ENCODE data around the gene NR2F2. TPM values are rescaled to one million over a fixed set of nuclear protein-coding genes. Genes with fewer than 3 reads are reported as not detected.
A peak's percentile ranks its signal among the peaks of the same experiment; 100 is the strongest.

Gene NR2F2
- total RNA-seq, 1 donor: 14.5 TPM

DNA sequence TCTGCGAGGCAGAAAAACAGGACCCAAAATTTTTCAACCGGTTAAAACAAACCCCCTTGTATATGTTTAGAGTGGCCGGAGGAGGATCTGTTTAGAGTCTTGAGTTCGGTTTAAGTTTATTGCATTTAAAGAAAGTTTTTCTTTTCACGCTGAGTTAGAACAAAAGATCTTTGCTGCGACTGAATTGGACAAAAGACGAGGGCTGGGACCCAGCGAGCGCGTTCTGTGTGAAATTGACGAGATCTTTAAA, 9.8 kb downstream of the NR2F2 start:
- Histone ChIP-seq H3K27ac (ENCODE audit: low read depth, low read length) (peak overlapping the region; percentile 84), H3K4me2 (ENCODE audit: insufficient read depth, low read length) (peak overlapping the region; percentile 91), H3K36me3 (ENCODE audit: insufficient read depth, low read length) (peaks cover 32% of the 10 kb centered on the region), H2AFZ (ENCODE audit: low read length) (peak overlapping the region; percentile 56), H3K4me3 (ENCODE audit: insufficient read depth, low read length) (peak overlapping the region; percentile 91), H4K20me1 (ENCODE audit: insufficient read depth, low read length) (peaks cover 24% of the 10 kb centered on the region), H3K27me3 (ENCODE audit: insufficient read depth, low read length) (no peaks in the 10 kb centered on the region), H3K9me3 (ENCODE audit: low read depth, low read length) (no peaks in the 10 kb centered on the region), H3K79me2 (ENCODE audit: insufficient read depth, low read length) (peaks cover 99% of the 10 kb centered on the region), H3K4me1 (ENCODE audit: insufficient read depth, low read length) (peaks cover 51% of the 10 kb centered on the region)
- no peak for DNase-seq (ENCODE audit: insufficient read length, low spot score, missing footprints)
- TF ChIP-seq, protein P1, sequence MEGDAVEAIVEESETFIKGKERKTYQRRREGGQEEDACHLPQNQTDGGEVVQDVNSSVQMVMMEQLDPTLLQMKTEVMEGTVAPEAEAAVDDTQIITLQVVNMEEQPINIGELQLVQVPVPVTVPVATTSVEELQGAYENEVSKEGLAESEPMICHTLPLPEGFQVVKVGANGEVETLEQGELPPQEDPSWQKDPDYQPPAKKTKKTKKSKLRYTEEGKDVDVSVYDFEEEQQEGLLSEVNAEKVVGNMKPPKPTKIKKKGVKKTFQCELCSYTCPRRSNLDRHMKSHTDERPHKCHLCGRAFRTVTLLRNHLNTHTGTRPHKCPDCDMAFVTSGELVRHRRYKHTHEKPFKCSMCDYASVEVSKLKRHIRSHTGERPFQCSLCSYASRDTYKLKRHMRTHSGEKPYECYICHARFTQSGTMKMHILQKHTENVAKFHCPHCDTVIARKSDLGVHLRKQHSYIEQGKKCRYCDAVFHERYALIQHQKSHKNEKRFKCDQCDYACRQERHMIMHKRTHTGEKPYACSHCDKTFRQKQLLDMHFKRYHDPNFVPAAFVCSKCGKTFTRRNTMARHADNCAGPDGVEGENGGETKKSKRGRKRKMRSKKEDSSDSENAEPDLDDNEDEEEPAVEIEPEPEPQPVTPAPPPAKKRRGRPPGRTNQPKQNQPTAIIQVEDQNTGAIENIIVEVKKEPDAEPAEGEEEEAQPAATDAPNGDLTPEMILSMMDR (IDR thresholded peaks at IDR 0.05; ENCODE audit: extremely low read depth, low read depth, low read length): no peak

DNA sequence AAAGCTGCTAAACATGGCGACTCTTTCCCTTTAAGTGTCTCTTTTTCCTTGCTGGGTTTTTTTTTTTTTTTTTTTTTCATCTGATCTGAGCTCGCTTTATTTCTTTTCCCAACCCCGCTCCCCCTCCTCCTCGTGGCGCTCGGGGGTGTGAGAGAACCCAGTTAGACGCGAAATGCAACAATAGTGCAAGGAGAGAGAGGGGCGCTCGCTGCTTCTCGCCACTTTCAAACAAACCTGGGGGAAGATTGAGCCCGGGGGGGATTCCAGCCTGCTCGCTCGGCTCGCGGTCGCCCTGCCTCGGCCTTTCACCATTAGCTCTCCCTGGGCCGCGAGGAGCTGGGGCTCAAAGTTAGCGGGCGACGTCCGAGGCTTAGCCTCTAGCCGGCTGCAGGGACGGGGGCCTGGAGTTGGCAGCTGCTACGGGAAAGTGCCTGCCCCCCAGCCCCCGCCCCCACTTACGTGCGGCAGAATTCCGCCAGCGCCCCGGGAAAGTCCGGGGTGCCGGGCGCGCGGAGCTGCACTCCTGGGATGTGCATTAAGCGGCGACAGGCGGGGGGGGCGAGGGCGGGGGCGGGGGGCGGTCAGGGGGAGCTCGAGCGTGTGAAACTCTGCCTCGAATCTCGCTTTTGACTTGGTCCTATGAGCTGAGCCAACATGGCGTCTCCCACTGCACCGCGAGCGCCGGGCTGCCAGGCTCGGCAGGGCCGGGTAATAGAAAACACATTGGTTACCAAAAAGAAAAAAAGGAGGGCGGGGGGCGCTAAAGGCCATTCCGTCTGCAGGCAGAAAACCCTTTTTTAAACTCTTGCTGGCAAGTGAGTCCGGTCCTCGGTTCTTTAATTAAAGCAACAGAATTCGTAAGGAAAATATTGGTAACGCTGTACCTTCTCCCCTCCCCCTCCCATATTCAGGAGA, 10.4 kb downstream of the NR2F2 start:
- Histone ChIP-seq H3K4me1 (ENCODE audit: insufficient read depth, low read length) (peaks cover 46% of the 10 kb centered on the region), H3K4me3 (ENCODE audit: insufficient read depth, low read length) (peak overlapping the region; percentile 91), H3K36me3 (ENCODE audit: insufficient read depth, low read length) (peaks cover 27% of the 10 kb centered on the region), H3K79me2 (ENCODE audit: insufficient read depth, low read length) (peaks cover 99% of the 10 kb centered on the region), H3K27ac (ENCODE audit: low read depth, low read length) (peak overlapping the region; percentile 84), H3K4me2 (ENCODE audit: insufficient read depth, low read length) (peak overlapping the region; percentile 91), H4K20me1 (ENCODE audit: insufficient read depth, low read length) (peaks cover 18% of the 10 kb centered on the region), H3K9me3 (ENCODE audit: low read depth, low read length) (no peaks in the 10 kb centered on the region), H2AFZ (ENCODE audit: low read length) (peak overlapping the region; percentile 61), H3K27me3 (ENCODE audit: insufficient read depth, low read length) (no peaks in the 10 kb centered on the region)
- DNase-seq (ENCODE audit: insufficient read length, low spot score, missing footprints): peak; percentile 95
- TF ChIP-seq, protein P1 (IDR thresholded peaks at IDR 0.05; ENCODE audit: extremely low read depth, low read depth, low read length): no peak

DNA sequence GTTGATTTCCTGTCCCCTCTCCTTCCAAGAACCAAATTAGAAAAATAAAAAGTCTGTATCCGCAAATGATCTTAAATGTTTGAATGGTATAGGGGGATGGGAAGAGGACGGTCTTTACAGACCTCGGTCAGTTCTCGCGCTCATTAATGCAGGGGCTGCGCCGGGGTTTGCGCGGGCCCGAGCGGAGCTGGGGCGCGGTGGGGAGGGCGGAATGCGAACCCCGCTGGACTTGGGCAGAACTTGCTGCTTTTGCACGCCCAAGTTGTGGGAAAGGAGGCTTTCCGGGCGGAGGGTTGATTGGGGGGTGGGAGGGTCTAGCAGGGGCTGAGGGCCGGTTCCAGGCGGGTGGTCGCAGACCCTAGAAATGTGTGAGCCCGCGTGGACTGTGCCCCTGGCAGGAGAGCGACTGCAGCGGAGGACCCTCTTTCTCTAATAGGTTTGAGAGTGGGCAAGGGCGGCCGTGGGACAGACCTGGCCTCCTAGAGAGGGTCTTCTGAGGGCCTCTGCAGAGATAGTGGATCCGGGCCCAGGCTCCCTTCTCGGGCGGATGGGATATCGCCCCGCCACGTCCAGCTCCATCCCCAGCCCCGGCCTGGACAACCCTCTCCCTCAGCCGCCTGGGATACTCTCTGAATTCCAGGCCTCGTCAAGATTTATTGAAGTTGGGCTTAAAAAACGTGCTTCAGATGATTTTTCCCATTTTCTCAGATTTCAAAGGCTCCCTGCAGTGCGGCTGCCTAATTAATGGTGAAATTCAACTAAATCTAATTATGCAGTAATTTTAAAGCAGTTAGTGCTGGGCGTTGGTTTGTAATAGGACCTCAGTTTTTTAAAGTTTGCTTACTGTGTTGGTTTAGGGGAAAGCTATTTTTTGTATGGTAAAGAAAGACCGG, 11.3 kb downstream of the NR2F2 start:
- H3K36me3 ChIP-seq (ENCODE audit: insufficient read depth, low read length): peaks cover 18% of the 10 kb centered on the region
- H3K27ac ChIP-seq (ENCODE audit: low read depth, low read length): peak overlapping the region; percentile 82
- H3K4me1 ChIP-seq (ENCODE audit: insufficient read depth, low read length): peaks cover 45% of the 10 kb centered on the region
- H3K9me3 ChIP-seq (ENCODE audit: low read depth, low read length): no peaks in the 10 kb centered on the region
- H3K79me2 ChIP-seq (ENCODE audit: insufficient read depth, low read length): peaks cover 98% of the 10 kb centered on the region
- TF ChIP-seq, protein P1 (IDR thresholded peaks at IDR 0.05; ENCODE audit: extremely low read depth, low read depth, low read length): no peak
- H3K4me3 ChIP-seq (ENCODE audit: insufficient read depth, low read length): peak overlapping the region; percentile 91
- DNase-seq (ENCODE audit: insufficient read length, low spot score, missing footprints): peak; percentile 64
- peak overlapping the region; percentile 85 for H3K4me2 ChIP-seq (ENCODE audit: insufficient read depth, low read length)
- no peaks in the 10 kb centered on the region for H3K27me3 ChIP-seq (ENCODE audit: insufficient read depth, low read length)
- H4K20me1 ChIP-seq (ENCODE audit: insufficient read depth, low read length): peaks cover 10% of the 10 kb centered on the region
- H2AFZ ChIP-seq (ENCODE audit: low read length): peak overlapping the region; percentile 61
